Mesothelial cell of epicardium (in vitro differentiated cells): ENCODE measurements around the gene INSIG1. TPM values are rescaled to one million over a fixed set of nuclear protein-coding genes. Genes with fewer than 3 reads are reported as not detected.

ENCODE experiments used
- DNase-seq, 2 experiments: peaks; one replicate each; pipeline ENCODE4 v3.0.0; 2021; ENCODE audit warnings: low spot score in 2 of 2; ENCODE audit not compliant: unreplicated experiment in 2 of 2
- H3K27ac Mint-ChIP-seq: 2 replicates; pipeline ENCODE4 v1.8.0; 2021; ENCODE audit warnings: mixed read lengths
- H3K27me3 Mint-ChIP-seq: 2 replicates; pipeline ENCODE4 v1.8.0; 2021; ENCODE audit warnings: low read depth, mixed read lengths
- H3K36me3 Mint-ChIP-seq: 2 replicates; pipeline ENCODE4 v1.8.0; 2021; ENCODE audit warnings: mixed read lengths
- H3K4me1 Mint-ChIP-seq: 2 replicates; pipeline ENCODE4 v1.8.0; 2021; ENCODE audit warnings: mixed read lengths
- H3K4me3 Mint-ChIP-seq: 2 replicates; pipeline ENCODE4 v1.8.0; 2021; ENCODE audit warnings: mild to moderate bottlenecking, moderate library complexity, mixed read lengths
- H3K9me3 Mint-ChIP-seq: 2 replicates; pipeline ENCODE4 v1.8.0; 2021; ENCODE audit warnings: mixed read lengths
- CTCF ChIP-seq: fragments of 200-600 bp; sonication (generic); IDR thresholded peaks from one replicate; pipeline ENCODE4 v1.5.0; 2021; ENCODE audit warnings: antibody characterized with exemption; ENCODE audit not compliant: unreplicated experiment
- total RNA-seq: library from RNA; stranded (reverse); gene quantifications from 3 replicates; pipeline ENCODE4 v1.2.1, GENCODE V29; 2021

INSIG1 gene
- total RNA-seq, 1 donor from 2014 or later, result 38.2 TPM

GRCh38 chr7:155267023-155267422 lies 30.7 kb upstream of the INSIG1 start:
- DNase-seq, result no peak
- H3K4me3 Mint-ChIP-seq, result no peak overlapping the region
- no peak for TF ChIP-seq CTCF
- no peaks in the 10 kb centered on the region for H3K27me3 Mint-ChIP-seq
- no peak overlapping the region for H3K27ac Mint-ChIP-seq
- peaks cover 4% of the 10 kb centered on the region for H3K9me3 Mint-ChIP-seq
- peaks cover 4% of the 10 kb centered on the region for H3K4me1 Mint-ChIP-seq
- H3K36me3 Mint-ChIP-seq, result no peaks in the 10 kb centered on the region

- Mint-ChIP-seq H3K27me3 (no peaks in the 10 kb centered on the region), H3K4me1 (no peaks in the 10 kb centered on the region)
Observed at GRCh38 chr7:155267436-155267835, 30.2 kb upstream of the INSIG1 start.

GRCh38 chr7:155268211-155268610 lies 29.5 kb upstream of the INSIG1 start:
- H3K27me3 Mint-ChIP-seq, result peaks cover under 1% of the 10 kb centered on the region
- no peak overlapping the region for H3K27ac Mint-ChIP-seq
- H3K36me3 Mint-ChIP-seq, result no peaks in the 10 kb centered on the region
- H3K4me1 Mint-ChIP-seq, result no peaks in the 10 kb centered on the region
- no peak overlapping the region for H3K4me3 Mint-ChIP-seq
- no peak for TF ChIP-seq CTCF
- DNase-seq, result no peak
- peaks cover 4% of the 10 kb centered on the region for H3K9me3 Mint-ChIP-seq

More at GRCh38 chr7:155267436-155267835, 30.2 kb upstream of the INSIG1 start:
- no peak overlapping the region for H3K27ac Mint-ChIP-seq
- peaks cover 4% of the 10 kb centered on the region for H3K9me3 Mint-ChIP-seq
- no peak for TF ChIP-seq CTCF
- H3K36me3 Mint-ChIP-seq, result no peaks in the 10 kb centered on the region
- DNase-seq, result no peak
- H3K4me3 Mint-ChIP-seq, result no peak overlapping the region

- Mint-ChIP-seq H3K9me3 (peaks cover 4% of the 10 kb centered on the region), H3K4me1 (no peaks in the 10 kb centered on the region), H3K27ac (no peak overlapping the region), H3K4me3 (no peak overlapping the region), H3K36me3 (no peaks in the 10 kb centered on the region), H3K27me3 (peaks cover 3% of the 10 kb centered on the region)
- TF ChIP-seq CTCF, result no peak
- DNase-seq, result no peak
Observed at GRCh38 chr7:155268921-155269650, 28.6 kb upstream of the INSIG1 start.

- no peak for TF ChIP-seq CTCF
- no peaks in the 10 kb centered on the region for H3K4me1 Mint-ChIP-seq
- H3K27ac Mint-ChIP-seq, result no peak overlapping the region
- H3K9me3 Mint-ChIP-seq, result peaks cover 4% of the 10 kb centered on the region
- H3K36me3 Mint-ChIP-seq, result no peaks in the 10 kb centered on the region
- peaks cover 3% of the 10 kb centered on the region for H3K27me3 Mint-ChIP-seq
- no peak overlapping the region for H3K4me3 Mint-ChIP-seq
- no peak for DNase-seq
Observed at GRCh38 chr7:155269766-155270585, 27.7 kb upstream of the INSIG1 start.
